GM18951 (cell line): ENCODE results near the gene PXDN.

Experiments
- POLR2A ChIP-seq: IDR thresholded peaks from 4 replicates; pipeline ENCODE4 v1.6.1; 2011; ENCODE audit warnings: mild to moderate bottlenecking; ENCODE audit not compliant: insufficient read length, insufficient read depth; ENCODE audit errors: extremely low read depth
- in situ Hi-C: fragments of 300-500 bp; cut with MboI; formaldehyde crosslinking; loops from one replicate; pipeline ENCODE4 v1.12.0; 2022; ENCODE audit warnings: low sequenced_read_pairs, mixed read lengths, inconsistent platforms; ENCODE audit not compliant: unreplicated experiment

The PXDN gene

GRCh38 chr2:1638281-1638860, 105.9 kb downstream of the PXDN start:
- in situ Hi-C loops: no loop called here
- no peak for TF ChIP-seq POLR2A

GRCh38 chr2:1636791-1637415, 107.4 kb downstream of the PXDN start:
- no peak for TF ChIP-seq POLR2A
- in situ Hi-C loops: no loop called here

GRCh38 chr2:1635823-1636222, 108.5 kb downstream of the PXDN start:
- TF ChIP-seq POLR2A: no peak
- in situ Hi-C loops: no loop called here

- in situ Hi-C loops: no loop called here
Measured at GRCh38 chr2:1634681-1635341, 109.5 kb downstream of the PXDN start.

GRCh38 chr2:1633936-1634587, 110.3 kb downstream of the PXDN start:
- no peak for TF ChIP-seq POLR2A
- in situ Hi-C loops: no loop called here

More at GRCh38 chr2:1634681-1635341, 109.5 kb downstream of the PXDN start:
- no peak for TF ChIP-seq POLR2A

- TF ChIP-seq POLR2A: no peak
- in situ Hi-C loops: no loop called here
Measured at GRCh38 chr2:1633092-1633671, 111.1 kb downstream of the PXDN start.

- in situ Hi-C loops: no loop called here
- no peak for TF ChIP-seq POLR2A
Measured at GRCh38 chr2:1632510-1632909, 111.8 kb downstream of the PXDN start.

GRCh38 chr2:1632002-1632348, 112.3 kb downstream of the PXDN start:
- TF ChIP-seq POLR2A: no peak
- in situ Hi-C loops: no loop called here

- in situ Hi-C loops: no loop called here
- TF ChIP-seq POLR2A: no peak
Measured at GRCh38 chr2:1631292-1632001, 112.9 kb downstream of the PXDN start.

- in situ Hi-C loops: no loop called here
Measured at GRCh38 chr2:1628893-1629292, 115.4 kb downstream of the PXDN start.

GRCh38 chr2:1627628-1628381, 116.5 kb downstream of the PXDN start:
- in situ Hi-C loops: no loop called here

More at GRCh38 chr2:1628893-1629292, 115.4 kb downstream of the PXDN start:
- no peak for TF ChIP-seq POLR2A

GRCh38 chr2:1626271-1626681, 118.0 kb downstream of the PXDN start:
- in situ Hi-C loops: no loop called here

More at GRCh38 chr2:1627628-1628381, 116.5 kb downstream of the PXDN start:
- no peak for TF ChIP-seq POLR2A

More at GRCh38 chr2:1626271-1626681, 118.0 kb downstream of the PXDN start:
- TF ChIP-seq POLR2A: no peak
